ENCODE measurements around the gene EXTL1.

Gene EXTL1

GRCh38 chr1:26044971-26045721, 23.6 kb downstream of the EXTL1 start:
- no peak for DNase-seq

DNA sequence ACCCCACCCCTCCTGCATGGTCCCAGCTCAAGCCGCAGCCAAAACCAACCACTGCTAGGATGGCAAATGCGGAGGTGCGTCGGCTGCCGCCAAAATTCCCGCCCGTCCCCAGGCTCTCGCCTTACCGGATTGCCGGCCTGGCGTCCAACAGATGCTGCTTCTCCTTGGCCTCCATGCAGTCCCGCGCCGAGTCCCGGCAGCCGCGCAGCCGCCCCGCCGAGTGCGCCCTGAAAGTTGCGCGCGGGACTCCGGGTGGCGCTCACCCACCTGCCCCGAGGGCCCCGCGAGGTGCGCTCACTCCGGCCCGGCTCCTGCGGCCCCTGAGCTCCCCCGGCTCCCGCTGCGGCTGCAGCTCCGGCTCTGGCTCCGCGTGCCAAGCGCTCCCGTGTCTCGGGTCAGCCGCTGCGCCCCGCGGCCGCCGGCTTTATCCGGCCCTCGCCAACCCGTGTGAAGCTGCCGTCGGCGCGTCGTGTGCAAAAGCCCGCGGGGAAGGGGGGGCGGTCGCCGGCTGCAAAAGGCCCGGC, 24.2 kb downstream of the EXTL1 start, which contains the start of gene SLC30A2:
TSS of gene SLC30A2 (minus strand) at position 397 of the 524 bp plus-strand sequence. CDS start at position 175, 222 bp downstream.
- DNase-seq, result no peak

DNA sequence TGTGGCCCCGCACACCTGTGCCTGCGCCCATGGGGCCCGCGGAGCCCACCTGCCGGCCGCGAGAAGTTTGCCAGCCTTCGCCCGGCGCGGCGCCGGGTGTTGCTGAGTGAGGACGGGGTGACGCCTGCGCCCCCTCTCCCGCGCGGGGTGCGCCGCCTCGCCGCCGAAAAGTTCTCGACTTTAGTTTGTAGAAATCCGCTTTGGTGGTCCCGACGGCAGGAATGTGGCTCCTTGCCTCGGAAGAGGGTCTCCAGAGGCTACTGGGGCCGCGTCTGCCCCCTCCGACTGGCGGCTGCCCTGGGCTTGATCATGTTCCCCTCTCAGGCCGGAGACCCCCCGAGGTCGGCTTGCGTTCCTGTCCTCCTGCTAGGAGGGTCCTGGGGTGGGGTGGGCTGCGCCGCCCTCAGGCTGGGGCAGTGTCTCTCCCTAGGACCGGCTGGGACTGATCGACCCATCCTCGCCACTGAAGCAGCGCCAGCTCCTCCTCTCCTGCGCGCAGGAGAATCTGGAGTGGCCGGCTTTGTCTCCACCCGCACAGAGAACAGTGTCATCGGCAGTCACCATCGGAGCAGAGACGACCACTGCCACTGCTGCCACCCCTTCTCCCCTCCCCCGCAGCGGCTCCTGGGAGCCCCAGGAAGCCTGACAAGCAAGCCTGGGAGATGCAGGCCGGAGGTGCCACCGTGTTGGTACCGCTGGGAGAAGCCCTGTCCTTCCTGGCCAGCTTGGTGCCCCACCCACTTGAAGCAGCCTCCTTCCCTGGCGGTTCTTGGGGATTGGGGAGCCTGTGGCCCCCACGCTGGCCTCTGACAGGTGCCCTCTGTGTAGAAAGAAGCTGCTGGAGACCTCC, 24.9 kb downstream of the EXTL1 start:
- DNase-seq, result no peak

GRCh38 chr1:26047278-26047874, 25.8 kb downstream of the EXTL1 start:
- DNase-seq, result no peak

- DNase-seq, result no peak
Observed at GRCh38 chr1:26049531-26050247, 28.1 kb downstream of the EXTL1 start.

GRCh38 chr1:26050248-26050640, 28.7 kb downstream of the EXTL1 start:
- DNase-seq, result no peak

DNA sequence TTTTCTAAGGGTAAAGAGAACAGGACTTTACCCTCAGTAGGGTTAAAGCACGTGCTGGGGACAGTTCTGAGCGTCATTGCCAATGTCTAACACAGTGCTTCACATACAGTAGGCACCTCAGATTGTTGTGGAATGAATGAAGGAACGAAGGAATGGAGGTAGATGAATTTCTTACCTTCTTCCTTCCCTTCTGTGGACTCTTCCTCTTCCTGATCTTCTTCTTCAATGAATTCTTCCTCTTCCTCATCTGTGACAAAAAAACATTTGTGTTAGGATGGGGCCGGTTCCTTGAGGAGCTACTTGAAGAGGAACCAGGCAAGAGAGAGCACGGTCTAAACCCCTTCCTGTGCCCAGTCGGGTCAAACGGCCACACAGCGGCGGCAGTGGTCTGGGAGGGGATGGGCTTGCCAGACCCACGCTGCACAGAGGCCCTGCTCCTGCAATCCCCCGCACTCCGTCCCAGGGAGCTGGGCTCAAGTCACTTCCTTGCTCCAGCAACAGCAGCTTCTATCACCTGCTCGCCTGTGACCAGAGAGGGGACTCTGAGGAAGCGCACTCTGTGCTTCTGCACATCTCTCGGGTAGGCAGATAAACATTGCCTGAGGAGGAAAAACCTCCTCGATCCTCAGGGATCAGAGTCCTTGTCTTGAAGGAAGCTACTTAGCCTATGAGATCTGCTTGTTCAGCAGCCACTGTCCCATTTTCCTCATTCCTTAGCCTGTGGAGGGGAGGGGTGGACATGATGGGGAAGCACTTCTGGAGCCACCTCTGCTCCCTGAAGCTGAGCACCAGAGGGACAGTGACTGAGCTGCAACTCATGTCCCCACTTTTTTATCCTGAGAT, 32.4 kb downstream of the EXTL1 start:
- no peak for DNase-seq

- DNase-seq, result no peak
Observed at GRCh38 chr1:26055041-26055440, 33.5 kb downstream of the EXTL1 start.

DNA sequence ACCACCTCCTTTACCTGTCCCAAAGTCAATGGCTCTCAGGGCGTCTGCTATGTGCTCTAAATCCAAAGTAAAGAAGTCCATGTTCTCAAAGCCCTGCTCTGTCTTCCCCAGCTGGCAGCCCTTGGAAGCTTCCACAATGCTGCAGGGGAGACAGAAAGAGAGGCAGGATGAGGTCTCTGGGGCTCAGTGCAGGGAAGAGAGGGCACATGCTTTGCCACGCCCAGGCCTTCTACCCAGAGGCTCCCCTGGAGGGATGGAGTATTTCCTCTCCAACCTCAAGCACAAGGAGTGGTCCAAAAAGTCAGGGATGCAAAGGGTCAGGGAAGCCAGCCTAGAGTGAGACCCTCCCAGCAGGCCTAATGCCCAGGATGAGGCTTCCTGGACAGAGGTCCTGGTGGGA, 35.6 kb downstream of the EXTL1 start:
- DNase-seq, result no peak

- no peak for DNase-seq
Observed at GRCh38 chr1:26058052-26058595, 36.5 kb downstream of the EXTL1 start.

GRCh38 chr1:26059906-26060305, 38.3 kb downstream of the EXTL1 start:
- DNase-seq, result no peak

DNA sequence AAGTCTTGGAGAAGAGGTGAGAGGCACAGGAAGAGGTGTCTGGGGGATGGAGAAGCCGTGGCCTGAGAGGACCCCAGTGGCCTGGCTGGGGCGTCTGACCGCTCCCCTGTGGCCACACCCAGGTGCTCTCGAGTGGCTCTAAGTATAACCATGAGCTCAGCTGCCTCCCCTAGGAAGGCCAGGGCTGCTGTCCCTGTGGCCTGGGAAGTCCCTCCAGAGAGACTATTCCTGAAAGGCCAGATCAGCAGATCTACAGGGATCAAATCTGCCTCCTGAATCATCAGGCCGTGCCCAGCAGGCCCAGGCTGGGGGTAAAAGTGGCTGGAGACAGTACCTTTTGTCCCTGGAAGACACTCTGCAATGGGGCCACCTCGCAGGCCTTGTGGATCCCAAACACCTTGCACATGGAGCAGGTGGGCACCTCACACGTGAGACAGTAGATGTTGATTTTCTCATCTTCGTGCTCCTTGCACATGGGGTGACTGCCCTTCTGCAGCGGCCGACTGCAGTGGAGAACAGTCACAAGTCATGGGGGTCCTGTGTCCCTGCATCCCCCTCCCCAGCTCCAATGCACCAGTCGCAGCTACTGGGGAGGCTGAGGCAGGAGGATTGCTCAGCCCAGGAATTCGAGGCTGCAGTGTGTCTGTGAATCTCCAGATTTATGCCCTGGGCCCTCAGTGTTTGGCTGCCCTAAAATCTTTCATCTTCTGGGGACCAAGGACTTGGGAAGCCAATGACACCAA, 39.4 kb downstream of the EXTL1 start:
- no peak for DNase-seq

DNA sequence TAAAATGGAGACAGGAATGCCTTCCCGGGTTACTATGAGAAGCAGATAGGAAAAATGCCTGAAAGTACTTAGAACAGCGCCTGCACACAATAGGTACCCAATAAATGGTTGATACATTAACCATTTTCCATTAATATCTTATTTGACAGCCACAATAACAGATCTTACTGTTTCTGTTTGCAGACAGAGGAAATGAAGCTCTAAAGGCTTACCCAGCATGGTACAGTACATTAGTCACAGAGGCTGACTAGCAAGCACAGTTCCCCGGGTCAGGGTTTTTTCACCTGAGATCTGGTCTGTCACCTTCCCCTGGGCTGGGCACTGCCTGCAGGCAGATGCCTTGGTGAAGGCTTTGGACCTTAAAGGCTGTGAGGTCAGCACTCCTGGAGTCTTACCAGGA, 43.0 kb downstream of the EXTL1 start:
- DNase-seq, result no peak

DNA sequence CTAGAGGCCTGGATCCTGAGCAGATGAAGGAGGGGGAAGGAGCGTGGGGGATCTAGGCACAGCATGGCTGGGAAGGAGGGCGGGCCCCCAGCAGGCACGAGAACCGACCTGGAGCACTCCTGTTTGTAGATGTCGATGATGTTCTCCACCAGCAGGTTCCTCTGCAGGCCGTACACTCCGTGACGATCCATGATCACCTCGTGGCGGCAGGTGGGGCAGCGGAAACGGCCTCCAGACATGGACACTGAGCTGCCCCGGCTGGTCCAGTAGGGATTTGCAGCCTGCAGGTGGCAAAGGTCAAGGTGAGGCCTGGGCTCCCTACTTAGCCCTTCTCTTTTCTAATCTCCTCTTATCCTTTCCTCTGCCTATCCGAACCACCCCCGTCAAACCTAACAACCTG, 44.6 kb downstream of the EXTL1 start:
- no peak for DNase-seq

DNA sequence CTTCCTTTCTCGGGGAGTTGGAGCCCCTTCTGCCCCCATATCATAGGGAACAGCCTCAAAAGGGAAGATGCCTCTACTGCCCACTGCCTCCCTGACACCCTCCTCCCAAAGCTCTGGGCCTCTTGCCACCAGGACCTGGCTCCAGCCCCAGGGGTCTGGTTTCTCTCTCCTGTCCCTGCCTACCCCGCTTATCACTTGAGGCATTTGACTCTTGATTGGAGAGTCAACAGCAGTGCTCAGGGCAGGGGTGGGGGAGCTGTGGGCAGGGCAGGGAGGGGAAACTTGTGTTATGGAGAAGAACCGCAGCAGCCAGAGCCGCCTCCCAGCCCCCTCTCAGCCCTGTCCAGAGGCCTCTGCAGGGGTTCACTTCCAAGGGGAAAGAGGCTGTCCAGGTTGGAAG, 45.3 kb downstream of the EXTL1 start:
- no peak for DNase-seq

GRCh38 chr1:26067432-26067911, 45.9 kb downstream of the EXTL1 start, which contains the start of gene TRIM63:
TRIM63 (minus strand) TSS chr1:26067630; CDS start chr1:26067494, 136 bp downstream.
- no peak for DNase-seq

DNA sequence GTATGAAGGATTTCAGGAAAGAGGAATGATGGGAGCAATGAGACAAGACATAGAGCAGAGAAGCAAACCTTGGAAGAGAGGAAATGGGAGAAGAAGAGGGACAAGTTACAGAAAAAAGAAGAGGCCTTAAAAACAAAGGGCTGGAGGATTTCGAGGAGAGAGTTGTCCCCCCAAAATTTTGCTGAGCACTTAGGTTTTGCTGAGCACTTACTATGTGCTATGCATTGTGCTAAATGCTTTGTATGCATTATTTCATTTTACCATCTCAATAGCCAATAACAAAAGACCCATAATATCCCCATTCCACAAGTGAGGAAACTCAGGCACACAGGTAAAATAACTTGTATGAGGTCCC, 48.3 kb downstream of the EXTL1 start:
- DNase-seq, result no peak

DNA sequence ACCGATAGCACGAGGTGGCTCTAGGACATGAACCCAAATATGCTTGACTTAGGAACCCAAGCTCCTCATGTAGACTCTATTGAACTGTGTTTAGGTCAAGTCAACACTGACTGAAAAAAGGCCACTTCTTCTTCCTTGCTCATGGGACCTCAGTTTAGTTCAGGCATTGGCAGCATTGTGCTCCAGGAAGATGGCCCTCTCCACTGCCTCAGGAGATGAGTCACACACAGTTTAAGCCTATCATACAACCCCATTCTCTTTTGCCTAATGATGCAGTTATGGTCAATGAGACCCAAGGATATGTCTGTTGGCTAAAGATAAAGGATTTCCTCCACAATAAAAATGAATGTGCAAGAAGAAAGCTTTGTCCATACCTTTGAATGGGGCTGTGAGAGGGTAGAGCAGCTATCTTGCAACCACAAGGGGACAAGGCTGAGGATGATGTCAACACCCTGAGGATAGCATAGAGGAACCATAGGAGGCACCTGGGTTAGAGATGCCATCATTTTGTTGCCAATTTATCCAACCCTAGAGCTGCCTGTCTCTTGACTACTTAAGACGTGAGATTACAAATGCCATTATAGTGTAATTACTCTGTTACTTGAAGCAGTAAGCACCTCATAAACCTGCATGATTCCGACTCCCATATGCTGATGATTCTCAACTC, 48.9 kb downstream of the EXTL1 start:
- no peak for DNase-seq

DNA sequence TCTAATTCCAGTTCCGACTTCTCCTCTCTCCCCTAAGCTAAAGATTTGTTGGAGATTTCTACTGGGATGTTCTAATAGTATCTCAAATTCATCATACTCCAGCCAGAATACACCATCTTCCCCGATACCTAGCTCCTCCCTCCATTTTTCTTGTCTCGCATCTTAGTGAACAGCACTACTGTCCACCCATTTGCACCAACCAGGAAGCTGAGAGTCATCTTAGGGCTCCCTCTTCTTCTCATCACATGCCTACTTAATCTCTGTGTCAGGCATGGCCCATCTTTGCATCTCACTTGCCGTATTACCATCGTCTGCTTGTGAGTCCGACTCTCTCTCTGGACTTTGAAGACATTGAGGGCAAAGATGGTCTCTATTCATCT, 49.4 kb downstream of the EXTL1 start:
- no peak for DNase-seq

- DNase-seq, result no peak
Observed at GRCh38 chr1:26072305-26072704, 50.7 kb downstream of the EXTL1 start.

Measured in fibroblast of skin of right quadriceps (primary cell).